ENCODE measurements around the gene MAZ.

MAZ gene

DNA sequence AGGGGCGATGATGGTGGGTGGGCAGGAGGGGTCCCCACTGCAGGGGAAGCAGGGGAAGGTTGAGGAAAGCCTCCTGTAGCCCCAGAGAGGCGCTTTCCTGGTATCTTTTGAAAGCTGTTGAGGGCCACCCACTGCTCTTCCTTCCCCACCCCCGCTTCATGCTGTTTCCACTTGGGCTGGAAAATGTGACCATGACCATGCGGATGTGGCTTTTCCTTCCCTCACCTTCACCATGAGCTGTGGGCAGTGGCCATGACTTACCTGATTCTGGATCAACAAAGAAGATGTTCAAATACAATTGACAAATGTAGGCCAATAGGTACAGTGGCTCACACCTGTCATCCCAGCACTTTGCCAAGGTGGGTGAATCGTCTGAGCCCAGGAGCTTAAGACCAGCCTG lies 27.8 kb downstream of the MAZ start:
- H3K27me3 ChIP-seq (replicated peaks; ENCODE audit: control insufficient read depth, insufficient read depth, low read length): no peaks in the 10 kb centered on the region
- no peak overlapping the region for H3K4me3 ChIP-seq (replicated peaks; ENCODE audit: low read depth, low read length)
- DNase-seq (ENCODE audit: extremely low read depth, insufficient read length): no peak
- TF ChIP-seq, protein P1, sequence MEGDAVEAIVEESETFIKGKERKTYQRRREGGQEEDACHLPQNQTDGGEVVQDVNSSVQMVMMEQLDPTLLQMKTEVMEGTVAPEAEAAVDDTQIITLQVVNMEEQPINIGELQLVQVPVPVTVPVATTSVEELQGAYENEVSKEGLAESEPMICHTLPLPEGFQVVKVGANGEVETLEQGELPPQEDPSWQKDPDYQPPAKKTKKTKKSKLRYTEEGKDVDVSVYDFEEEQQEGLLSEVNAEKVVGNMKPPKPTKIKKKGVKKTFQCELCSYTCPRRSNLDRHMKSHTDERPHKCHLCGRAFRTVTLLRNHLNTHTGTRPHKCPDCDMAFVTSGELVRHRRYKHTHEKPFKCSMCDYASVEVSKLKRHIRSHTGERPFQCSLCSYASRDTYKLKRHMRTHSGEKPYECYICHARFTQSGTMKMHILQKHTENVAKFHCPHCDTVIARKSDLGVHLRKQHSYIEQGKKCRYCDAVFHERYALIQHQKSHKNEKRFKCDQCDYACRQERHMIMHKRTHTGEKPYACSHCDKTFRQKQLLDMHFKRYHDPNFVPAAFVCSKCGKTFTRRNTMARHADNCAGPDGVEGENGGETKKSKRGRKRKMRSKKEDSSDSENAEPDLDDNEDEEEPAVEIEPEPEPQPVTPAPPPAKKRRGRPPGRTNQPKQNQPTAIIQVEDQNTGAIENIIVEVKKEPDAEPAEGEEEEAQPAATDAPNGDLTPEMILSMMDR (IDR thresholded peaks at IDR 0.05; ENCODE audit: insufficient read depth, low read length, poor library complexity, severe bottlenecking): no peak
- peaks cover 28% of the 10 kb centered on the region for H3K36me3 ChIP-seq (ENCODE audit: control insufficient read depth, insufficient read depth, low read length)

DNA sequence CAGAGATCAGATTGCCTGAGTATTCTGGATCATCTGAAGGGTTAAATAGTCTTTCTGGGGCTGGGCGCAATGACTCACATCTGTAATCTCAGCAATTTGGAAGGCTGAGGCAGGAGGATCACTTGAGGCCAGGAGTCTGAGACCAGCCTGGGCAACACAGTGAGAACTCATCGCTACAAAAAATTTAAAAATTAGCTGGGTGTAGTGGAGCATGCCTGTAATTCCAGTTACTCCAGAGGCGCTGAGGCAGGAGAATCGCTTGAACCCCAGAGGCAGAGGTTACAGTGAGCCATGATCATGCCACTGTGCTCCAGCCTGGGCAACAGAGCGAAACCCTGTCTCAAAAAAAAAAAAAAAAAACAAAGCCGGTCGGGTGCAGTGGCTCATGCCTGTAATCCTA lies 29.6 kb downstream of the MAZ start:
- H3K4me3 ChIP-seq (replicated peaks; ENCODE audit: low read depth, low read length): no peak overlapping the region
- no peak for DNase-seq (ENCODE audit: extremely low read depth, insufficient read length)
- H3K27me3 ChIP-seq (replicated peaks; ENCODE audit: control insufficient read depth, insufficient read depth, low read length): no peaks in the 10 kb centered on the region
- H3K36me3 ChIP-seq (ENCODE audit: control insufficient read depth, insufficient read depth, low read length): peaks cover 25% of the 10 kb centered on the region
- TF ChIP-seq, protein P1 (IDR thresholded peaks at IDR 0.05; ENCODE audit: insufficient read depth, low read length, poor library complexity, severe bottlenecking): no peak

DNA sequence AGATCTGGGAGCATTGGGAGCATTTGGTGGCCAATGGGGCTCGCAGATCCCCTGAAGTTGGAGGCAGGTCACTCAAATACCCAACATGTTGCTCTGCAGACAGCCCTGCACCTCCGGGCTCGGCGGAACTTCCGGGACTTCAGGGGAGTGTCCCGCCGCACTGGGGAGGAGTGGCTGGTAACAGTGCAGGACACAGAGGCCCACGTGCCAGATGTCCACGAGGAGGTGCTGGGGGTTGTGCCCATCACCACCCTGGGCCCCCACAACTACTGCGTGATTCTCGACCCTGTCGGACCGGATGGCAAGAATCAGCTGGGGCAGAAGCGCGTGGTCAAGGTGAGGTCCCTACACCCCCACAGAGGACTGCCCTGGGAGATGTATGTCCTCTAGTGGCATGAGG lies 30.3 kb downstream of the MAZ start:
- no peaks in the 10 kb centered on the region for H3K27me3 ChIP-seq (replicated peaks; ENCODE audit: control insufficient read depth, insufficient read depth, low read length)
- TF ChIP-seq, protein P1 (IDR thresholded peaks at IDR 0.05; ENCODE audit: insufficient read depth, low read length, poor library complexity, severe bottlenecking): no peak
- no peak for DNase-seq (ENCODE audit: extremely low read depth, insufficient read length)
- no peak overlapping the region for H3K4me3 ChIP-seq (replicated peaks; ENCODE audit: low read depth, low read length)
- peaks cover 25% of the 10 kb centered on the region for H3K36me3 ChIP-seq (ENCODE audit: control insufficient read depth, insufficient read depth, low read length)

DNA sequence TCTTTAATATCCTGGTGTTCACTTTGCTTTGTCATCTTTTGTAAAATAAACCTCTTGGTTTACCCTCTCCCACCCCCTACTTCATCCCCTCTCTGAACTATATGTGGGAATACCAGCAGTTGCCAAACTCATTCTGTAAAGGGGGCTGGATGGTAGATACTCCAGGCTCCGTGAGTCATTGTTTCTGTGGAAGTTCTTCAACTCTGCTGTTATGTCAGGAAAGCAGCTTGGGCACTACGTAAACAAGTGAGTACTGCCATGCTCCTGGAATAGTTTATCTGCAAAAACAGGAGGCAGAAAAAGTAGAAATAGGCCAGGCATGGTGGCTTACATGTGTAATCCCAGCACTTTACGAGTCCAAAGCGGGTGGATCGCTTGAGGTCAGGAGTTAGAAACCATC lies 31.5 kb downstream of the MAZ start:
- TF ChIP-seq, protein P1 (IDR thresholded peaks at IDR 0.05; ENCODE audit: insufficient read depth, low read length, poor library complexity, severe bottlenecking): no peak

DNA sequence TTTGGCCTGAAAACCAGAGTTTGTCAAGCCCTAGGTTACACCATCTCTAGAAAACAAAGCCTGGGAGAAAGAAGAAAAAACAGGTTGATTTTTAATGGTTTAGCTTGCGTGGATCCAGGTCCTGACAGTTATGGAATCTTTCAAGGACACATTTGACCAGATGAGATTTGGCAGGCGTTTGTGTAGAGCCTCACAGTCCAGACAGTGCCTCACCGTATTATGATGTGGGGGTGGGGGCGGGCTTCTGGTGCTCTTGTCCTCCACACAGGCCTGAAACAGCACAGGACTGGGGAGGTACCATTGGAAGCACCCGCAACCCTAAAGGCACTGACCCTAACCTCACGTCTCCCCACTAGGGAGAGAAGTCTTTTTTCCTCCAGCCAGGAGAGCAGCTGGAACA lies 33.5 kb downstream of the MAZ start:
- Histone ChIP-seq H3K36me3 (ENCODE audit: control insufficient read depth, insufficient read depth, low read length) (peaks cover 23% of the 10 kb centered on the region), H3K4me3 (replicated peaks; ENCODE audit: low read depth, low read length) (no peak overlapping the region), H3K27me3 (replicated peaks; ENCODE audit: control insufficient read depth, insufficient read depth, low read length) (no peaks in the 10 kb centered on the region)
- TF ChIP-seq, protein P1 (IDR thresholded peaks at IDR 0.05; ENCODE audit: insufficient read depth, low read length, poor library complexity, severe bottlenecking): no peak
- DNase-seq (ENCODE audit: extremely low read depth, insufficient read length): no peak

More for the DNA sequence above, 31.5 kb downstream of the MAZ start:
- H3K27me3 ChIP-seq (replicated peaks; ENCODE audit: control insufficient read depth, insufficient read depth, low read length): no peaks in the 10 kb centered on the region
- no peak overlapping the region for H3K4me3 ChIP-seq (replicated peaks; ENCODE audit: low read depth, low read length)
- peaks cover 29% of the 10 kb centered on the region for H3K36me3 ChIP-seq (ENCODE audit: control insufficient read depth, insufficient read depth, low read length)
- DNase-seq (ENCODE audit: extremely low read depth, insufficient read length): no peak

DNA sequence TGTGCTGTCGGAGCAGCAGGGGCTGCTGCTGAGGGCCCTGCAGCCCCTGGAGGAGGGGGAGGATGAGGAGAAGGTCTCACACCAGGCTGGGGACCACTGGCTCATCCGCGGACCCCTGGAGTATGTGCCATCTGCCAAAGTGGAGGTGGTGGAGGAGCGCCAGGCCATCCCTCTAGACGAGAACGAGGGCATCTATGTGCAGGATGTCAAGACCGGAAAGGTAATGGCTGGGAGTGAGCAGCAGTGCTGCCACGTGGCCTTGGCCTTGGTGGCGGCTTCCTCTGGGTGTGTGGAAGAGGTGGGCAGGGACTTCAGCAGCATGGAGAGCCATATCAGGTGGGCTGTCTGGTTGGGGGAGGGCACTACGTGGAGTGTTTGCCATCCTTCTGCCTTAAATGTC lies 33.9 kb downstream of the MAZ start:
- DNase-seq (ENCODE audit: extremely low read depth, insufficient read length): no peak
- no peak overlapping the region for H3K4me3 ChIP-seq (replicated peaks; ENCODE audit: low read depth, low read length)
- H3K36me3 ChIP-seq (ENCODE audit: control insufficient read depth, insufficient read depth, low read length): peaks cover 24% of the 10 kb centered on the region
- H3K27me3 ChIP-seq (replicated peaks; ENCODE audit: control insufficient read depth, insufficient read depth, low read length): no peaks in the 10 kb centered on the region
- TF ChIP-seq, protein P1 (IDR thresholded peaks at IDR 0.05; ENCODE audit: insufficient read depth, low read length, poor library complexity, severe bottlenecking): no peak

All from GM06990 (cell line).